NK-92 (cell line): ENCODE measurements around the gene CCR7.
"Not testable (repeated sequence)": the region's sequence is repeated elsewhere in the genome, so short reads cannot be mapped to it uniquely, and the experiment has no call there.

Experiments
- DNase-seq: peaks from one replicate; lab custom pipeline; 2025; ENCODE audit not compliant: unreplicated experiment; lab: John Stamatoyannopoulos, UW

The CCR7 gene

DNA sequence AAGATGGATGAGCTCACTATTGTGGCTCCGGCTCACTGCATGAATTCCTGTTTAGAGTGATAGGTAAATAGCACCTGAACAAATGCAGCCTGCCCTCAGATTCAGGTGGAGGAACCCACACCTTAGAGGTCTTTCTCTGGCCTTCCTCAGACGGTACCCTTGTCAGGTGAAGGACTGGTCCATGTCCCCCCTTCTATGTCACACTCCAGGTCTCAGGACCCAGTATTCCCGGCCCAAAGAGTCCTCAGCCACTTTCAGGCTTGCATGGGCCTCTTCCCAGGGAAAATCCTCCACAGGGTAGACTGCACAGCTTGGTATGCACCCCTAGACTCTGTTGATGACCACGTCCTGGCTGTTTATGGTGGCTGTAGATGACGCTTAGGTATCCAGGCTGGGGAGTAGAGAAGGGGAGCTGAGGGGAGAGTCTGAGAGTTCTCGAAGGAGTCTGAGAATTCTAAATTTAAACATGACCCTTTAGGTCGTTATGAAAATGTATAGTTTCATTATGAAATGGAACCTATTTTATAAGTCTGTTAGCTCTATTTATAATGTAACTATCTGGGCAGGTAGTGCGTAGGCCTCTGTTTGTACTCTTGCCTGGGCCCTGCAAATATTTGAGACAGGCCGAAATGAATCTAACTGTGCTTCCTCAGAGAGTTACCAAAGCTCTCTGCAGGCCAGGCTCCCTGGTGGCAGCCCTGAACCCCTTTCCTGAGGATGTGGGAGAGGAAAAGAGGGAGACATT is 32.5 kb upstream of the CCR7 start:
- DNase-seq: no peak

DNA sequence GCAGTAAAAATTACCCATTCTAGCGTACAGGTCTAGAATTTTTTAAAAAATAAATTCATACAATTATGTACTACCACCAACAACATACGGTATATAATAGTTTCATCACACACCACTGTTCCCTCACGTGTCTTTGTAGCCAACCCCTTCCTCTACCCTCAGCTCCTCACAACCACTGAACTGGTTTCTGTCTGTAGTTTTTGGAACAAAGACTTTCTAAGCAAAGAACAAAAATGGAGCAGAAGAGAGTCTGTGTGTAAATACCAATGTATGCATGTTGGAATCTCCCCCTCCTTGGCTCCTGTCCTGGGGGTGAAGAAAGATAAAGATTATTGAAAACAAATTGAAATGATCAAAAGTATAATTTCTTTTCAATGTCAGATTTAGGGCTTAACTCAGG is 31.9 kb upstream of the CCR7 start:
- DNase-seq: no peak

DNA sequence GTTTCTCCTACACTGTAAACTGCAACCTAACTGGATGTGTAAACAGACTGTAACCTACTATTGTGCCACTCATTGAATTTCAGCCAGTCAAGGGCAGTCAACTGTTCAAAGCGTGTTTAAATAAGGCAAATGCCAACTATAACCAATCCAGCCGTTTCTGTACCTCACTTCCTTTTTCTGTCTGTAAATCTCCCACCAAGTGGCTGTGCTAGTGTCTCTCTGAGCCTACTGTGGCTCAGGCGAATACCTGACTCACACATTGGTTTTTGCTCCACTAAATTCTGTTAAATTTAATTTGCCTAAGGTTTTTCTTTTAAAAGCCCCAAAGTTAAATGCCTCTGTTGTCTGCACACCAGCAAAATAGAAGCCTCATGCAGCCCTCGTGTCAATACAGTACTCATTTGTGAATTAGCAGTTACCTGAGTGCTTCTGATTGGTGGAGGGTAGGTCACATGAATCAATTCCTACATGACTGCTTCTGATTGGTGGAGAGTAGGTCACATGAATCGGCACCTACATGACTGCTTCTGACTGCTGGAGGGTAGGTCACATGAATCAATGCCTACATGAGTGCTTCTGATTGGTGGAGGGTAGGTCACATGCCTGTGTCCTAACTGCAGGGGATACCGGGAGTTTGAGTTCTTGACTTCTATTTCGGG is 31.1 kb upstream of the CCR7 start:
- no peak for DNase-seq

DNA sequence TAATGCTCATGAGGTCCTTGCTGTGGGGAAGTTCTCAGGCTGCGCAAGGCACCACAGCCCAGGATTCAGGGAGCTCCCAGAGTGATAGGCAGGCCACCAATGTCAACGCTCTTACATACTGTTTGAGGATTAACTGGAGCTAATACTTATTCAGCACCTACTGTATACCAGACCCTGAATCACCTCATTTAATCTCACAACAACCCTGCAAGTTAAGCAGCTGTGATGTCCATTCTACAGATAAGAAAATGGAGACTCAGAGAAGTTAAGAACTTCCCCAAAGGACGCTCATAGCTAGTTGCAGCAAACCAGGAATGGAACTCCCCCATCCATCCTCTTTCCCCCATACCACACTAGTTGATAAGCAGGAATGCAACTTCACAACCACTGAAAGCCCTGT is 25.5 kb upstream of the CCR7 start:
- DNase-seq: no peak

DNA sequence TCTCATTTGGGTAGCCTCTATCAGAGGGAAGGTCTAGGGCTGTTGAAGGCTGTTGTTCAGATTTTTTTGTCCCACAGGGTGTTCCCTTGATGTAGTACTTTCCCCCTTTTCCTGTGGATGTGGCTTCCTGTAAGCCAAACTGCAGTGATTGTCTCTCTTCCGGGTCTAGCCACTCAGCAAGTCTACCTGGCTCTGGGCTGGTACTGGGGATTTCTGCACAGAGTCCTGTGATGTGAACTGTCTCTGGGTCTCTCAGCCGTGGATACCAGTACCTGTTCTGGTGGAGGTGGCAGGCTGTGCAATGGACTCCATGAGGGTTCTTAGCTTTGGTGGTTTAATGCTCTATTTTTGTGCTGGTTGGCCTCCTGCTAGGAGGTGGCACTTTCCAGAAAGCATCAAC is 23.3 kb upstream of the CCR7 start:
- DNase-seq: no peak

DNA sequence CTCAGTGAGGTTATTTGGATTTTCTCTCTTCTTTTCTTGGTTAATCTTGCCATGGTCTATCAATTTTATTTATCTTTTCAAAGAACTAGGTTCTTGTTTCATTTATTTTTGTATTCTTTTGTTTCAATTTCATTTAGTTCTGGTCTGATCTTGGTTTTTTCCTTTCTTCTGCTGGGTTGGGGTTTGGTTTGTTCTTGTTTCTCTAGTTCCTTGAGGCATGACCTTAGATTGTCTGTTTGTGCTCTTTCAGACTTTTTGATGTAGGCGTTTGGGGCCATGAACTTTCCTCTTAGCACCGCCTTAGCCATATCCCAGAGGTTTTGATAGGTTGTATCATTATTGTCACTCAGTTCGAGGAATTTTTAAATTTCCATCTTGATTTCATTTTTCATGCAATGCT is 21.0 kb upstream of the CCR7 start:
- DNase-seq: not testable (repeated sequence)

DNA sequence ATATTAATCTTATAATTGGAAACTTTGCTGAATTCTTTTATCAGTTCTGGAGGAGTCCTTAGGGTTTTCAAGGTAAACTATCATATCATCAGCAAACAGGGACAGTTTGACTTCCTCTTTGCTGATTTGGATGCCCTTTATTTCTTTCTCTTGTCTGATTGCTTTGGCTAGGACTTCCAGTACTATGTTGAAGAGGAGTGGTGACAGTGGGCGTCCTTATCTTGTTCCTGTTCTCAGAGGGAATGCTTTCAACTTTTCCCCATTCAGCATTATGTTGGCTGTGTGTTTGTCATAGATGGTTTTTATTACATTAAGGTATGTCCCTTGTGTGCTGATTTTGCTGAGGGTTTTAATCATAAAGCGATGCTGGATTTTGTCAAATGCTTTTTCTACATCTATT is 19.7 kb upstream of the CCR7 start:
- not testable (repeated sequence) for DNase-seq

DNA sequence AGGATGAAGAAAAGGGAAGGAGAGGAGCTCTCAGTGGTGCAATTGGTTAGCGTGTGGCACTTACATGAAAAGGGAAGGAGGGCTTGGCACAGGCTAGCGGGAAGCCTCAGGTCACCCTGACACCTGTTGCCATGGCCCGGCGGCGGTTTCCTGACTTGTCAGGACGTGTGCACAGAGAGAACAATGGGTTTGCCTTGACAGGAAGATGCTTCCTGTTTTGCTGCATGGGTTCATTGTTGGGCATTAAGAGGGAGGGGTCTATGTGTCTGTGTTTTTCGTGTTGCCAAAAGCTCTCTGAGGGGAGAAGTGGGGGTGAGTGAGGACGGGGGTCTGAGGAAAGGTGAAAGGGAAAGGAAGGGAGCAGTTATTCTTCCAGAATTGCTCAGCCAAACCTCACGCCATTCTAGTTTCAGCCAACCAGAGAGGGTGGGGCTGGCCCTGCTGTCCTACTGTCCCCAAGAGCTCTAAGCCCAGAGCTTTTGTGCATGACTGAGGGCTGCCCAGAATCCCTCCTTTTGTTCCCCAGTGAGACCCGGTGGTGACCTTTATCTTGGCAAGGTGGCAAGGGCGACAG is 17.1 kb upstream of the CCR7 start:
- DNase-seq: no peak

DNA sequence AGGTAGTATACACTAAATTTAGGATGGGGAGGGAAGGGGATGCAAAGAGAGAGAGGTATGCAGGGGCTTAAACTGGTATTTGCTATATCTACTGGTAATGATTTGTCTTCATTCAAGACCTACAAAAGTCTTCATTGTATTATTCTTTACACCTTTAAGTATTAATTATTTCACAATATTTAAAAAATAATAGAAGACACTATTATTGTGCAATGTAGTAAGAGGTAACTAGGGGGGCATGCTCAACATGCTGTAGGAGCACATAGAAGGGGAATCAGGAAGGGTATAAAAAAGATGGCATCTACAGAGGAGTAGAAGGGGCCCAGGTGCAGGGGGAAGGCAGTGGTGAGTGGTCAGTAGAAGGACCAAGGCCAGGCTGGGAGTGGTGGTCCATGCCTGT is 14.9 kb upstream of the CCR7 start:
- no peak for DNase-seq

DNA sequence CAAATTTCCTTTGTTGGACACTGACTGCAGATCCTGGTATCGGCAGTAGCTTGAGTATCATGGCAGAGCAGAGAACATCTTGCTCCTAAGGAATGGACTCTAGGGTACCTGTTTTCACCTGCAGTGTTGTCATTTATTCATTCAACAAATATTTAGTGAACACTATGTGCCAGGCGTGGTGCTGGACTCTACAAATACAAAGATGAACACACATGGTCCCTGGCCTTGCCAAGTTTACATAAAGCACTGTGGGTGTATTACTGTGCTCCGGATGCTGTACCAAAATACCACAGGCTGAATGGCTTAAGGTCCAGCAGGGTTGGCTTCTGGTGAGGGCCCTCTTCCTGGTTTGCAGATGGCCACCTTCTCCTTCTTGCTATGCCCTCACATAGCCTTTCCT is 14.2 kb upstream of the CCR7 start:
- no peak for DNase-seq

DNA sequence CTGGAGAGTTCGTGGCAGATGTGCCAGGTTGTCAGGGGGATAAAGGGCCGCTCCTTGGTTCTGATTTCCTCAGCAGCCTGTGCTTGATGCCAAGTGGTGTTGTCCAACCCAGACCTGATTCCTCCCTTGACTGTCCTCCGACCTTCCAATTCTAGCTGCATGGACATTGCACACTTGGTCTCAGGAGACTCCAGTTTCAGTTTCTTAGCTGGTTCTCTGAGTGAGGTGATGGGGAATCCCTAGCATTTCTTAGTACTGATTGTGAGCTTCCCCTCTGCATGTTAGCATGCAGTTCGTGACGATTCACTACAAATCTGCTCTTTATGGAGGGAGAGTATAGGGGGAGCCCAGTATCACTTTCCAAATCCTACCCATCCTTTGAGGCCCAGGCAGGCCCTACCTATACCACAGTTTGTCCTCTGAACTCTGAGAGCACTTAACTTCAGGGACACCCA is 12.4 kb upstream of the CCR7 start:
- no peak for DNase-seq

DNA sequence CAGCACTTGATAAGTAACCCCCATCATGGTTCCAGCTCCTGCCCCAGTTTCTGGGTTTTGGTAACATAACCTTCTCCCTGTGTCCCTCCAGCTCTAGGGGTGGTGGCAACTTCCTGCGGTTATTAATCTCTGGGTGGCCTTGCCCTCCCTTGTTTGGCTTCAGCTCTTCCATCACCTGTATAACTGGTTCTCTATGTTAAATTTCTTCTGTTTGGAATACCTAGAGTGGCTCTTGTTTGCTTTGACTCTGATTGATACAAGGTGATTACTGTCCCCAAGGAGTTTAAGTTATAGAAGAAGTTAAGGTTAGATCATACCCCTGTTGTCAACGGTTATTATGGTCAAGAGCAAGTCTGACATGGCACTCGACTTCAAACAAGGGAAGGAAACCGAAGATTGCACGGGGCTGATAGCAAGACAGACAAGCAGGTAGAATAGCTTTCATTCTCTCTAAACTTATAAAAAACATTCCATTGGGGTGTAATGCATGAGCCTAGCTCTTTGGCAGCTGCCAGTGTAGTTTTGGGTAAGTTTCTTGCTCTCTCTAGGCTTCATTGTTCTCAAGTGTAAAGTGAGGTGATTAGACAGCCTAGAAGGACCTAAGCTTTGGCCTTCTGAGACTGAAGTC is 11.0 kb upstream of the CCR7 start:
- DNase-seq: no peak

DNA sequence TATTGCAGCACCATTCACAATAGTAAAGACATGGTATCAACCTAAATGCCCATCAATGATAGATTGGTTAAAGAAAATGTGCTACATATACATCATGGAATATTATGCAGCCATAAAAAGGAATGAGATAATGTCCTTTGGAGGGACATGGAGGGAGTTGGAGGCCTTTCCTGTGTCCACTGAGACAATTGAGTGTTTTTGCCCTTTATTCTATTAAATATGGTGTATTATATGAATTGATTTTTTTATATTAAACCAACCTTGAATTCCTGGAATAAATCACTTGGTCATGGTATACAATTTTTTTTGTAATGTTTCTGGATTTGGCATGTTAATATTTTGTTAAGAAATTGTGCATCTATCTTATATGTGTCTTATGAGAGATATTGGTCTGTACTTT is 9.0 kb upstream of the CCR7 start:
- DNase-seq: no peak

DNA sequence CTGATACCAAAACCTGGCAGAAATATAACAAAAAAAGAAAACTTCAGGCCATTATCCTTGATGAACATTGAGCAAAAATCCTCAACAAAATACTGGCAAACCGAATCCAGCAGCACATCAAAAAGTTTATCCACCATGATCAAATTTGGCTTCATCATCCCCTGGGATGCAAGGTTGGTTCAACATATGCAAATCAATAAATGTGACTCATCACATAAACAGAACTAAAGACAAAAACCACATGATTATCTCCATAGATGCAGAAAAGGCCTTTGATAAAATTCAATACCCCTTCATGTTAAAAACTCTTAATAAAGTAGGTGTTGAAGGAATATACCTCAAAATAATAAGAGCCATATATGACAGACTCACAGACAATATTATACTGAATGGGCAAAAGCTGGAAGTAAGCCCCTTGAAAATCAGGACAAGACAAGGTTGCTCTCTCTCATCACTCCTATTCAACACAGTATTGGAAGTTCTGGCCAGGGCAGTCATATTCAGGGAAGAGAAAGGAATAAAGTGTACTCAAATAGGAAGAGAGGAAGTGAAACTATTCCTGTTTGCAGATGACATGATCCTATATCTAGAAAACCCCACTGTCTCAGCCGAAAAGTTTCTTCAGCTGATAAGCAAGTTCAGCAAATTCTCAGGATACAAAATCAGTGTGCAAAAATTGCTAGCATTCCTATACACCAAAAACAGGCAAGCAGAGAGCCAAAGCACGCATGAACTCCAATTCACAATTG is 7.1 kb upstream of the CCR7 start:
- not testable (repeated sequence) for DNase-seq

DNA sequence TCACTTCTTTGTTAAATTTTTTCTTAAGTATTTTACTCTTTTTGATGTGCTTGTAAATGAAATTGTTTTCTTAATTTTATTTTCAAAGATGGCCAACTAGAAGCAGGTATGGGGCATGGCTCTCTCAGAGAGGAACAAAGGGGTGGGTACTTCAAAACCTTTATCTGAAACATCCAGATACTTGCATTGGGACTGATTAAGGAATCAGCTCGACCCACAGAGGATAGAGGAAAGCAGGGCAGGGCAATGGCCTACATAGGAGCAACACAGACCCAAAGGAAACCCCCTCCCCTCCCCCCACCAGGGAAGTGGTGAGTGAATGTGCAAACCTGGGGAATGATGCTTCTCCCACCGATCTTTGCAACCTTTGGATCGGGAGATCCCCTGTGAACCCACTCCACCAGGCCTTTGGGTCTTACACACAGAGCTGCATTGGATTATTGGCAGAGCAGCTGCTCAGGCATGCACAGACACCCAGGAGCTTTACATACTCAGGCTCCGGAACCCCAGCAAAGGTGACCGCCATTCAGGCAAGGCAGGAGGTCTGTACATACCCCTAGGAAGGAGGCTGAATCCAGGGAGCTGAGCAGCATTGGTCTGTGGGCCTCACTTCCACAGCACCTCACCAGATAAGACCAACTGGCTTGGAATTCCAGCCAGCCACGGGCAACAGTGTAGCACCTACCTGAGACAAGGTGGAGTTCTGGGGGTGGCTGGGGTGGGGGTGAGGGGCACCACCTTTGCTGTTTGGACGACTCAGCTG is 3.0 kb upstream of the CCR7 start:
- DNase-seq: no peak

DNA sequence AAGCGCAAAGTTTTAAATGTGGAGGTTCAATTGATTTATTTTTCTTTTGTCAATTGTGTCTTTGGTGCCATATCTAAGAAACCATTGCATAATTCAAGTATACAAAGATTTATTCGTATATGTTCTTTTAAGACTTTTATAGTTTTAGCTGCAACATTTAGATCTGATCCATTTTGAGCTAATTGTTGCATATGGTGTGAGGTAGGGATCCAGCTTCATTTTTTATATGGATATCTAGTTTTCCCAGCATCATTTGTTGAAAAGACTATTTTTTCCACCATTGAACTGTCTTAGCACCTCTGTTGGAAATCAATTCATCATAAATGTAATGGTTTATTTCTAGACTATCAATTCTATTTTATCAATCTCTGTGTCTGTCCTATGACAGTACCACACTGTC is 2.1 kb upstream of the CCR7 start:
- no peak for DNase-seq

DNA sequence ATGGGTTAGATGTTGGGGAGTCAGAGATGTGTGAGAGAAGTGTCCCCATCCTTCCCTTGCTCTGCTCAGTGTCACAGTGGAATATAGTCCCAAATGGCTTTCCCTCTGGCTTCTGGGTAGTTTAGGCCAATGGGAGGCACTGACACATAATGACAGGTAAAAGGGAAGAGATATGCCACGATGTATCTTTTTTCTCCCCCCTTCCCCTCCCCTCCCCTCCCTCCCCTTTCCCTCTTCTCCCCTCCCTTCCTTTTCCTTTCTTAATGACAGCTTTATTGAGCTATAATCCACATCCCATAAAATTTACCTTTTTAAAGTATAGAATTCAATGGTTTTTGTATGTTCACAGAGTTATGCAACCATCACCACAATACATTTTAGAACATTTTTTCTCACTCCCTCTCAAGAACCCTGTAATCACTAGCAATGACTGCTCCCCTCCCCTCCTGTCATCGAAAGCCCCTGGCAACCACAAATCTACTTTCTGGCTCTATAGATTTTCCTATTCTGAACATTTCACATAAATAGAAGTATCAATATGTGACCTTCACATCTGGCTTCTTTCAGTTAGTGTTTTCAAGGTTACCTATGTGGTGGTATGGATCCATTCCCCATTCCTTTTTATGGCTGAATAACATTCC is 617 bp upstream of the CCR7 start:
- no peak for DNase-seq

DNA sequence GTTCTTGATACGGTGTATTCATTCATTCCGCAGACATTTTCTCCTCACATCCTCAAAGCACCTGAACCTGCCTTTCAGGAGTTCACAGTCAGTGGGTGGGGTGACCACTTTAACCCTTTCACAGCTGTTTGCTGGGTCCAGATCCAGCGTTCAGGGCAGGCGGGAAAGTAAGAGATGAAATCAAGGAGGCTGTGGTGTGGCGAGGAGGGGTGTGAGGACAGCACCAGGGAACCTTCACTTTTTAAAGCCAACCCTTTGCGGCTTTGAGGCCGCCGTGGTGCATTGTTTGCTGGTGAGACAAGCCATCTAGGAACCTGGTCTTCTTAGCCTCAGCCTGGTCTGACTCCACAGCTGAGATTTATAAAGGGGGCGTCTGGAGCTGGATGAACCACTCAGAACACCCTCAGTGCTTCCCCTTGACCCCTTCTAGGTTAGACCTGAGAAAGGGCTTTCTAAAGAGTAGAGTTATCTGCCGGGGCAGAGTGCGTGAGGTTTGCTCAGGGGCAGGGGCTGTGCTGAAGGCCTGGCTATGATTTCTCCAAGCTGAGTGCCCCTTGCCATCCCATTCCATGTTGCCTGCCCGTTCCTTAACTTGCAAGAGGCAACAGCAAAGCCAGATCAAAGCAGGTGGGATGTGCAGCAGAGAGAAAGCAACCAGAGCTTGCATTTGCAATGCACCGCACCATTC is 933 bp downstream of the CCR7 start:
- DNase-seq: no peak

DNA sequence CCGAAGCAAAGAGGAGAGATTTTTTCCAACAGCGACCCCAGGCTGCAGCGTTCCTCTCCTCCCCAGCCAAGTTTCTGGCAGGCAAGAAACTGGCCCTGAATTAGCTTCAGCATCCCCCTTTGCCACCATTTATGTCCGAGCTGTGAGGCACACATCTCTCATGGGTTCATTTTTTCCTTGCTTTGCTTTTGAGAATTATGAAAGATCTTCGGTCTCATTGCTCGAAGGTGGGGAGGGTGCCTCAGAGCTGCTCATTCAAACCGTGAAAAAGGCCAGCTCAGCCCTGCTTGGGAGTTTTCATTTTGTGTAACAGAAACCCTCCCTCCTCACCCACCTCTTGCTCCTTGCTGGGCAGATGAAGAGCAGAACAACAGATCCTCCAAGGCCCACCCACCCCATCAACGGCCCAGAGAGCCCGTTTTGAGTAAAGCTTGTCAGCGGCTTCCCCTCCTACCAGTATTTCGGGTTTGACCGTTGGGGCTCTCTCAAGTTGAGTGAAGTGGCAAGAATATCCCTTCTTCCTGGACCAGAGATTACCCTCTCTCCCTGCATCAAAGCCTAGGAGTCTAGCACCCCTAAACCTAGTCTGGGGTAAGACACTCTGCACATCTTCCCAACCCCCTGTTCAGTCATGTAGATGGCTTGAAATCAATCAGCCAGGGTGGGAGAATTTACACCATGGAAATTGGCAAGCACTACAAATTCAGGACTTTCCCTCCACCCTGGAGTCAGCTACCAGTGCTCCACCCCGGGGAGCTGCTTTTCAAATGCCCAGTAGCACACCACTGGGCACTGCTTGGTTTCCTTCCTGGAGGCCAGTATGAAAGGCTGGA is 1.8 kb downstream of the CCR7 start:
- DNase-seq: no peak
